Neural progenitor cell (in vitro differentiated cells): ENCODE data around the gene LYZL4. TPM values are rescaled to one million over a fixed set of nuclear protein-coding genes. Genes with fewer than 3 reads are reported as not detected.

Experiments used
- DNase-seq: peaks from one replicate; pipeline ENCODE4 v3.0.0-alpha.2; 2016; ENCODE audit warnings: low spot score
- H2AFZ ChIP-seq: fragments of 200-600 bp; sonication (generic); replicated peaks from 2 replicates; pipeline ENCODE4 v1.6.1; 2016; ENCODE audit warnings: antibody characterized with exemption
- H3F3A ChIP-seq: fragments of 200-600 bp; sonication (generic); 2 replicates; pipeline ENCODE4 v1.6.1; 2016; ENCODE audit warnings: antibody characterized with exemption, low read depth
- H3K27ac ChIP-seq: fragments of 200-600 bp; sonication (generic); 2 replicates; pipeline ENCODE4 v1.5.1; 2016; ENCODE audit warnings: mild to moderate bottlenecking
- H3K27me3 ChIP-seq: fragments of 200-600 bp; sonication (generic); 2 replicates; pipeline ENCODE4 v1.6.1; 2016; ENCODE audit warnings: mild to moderate bottlenecking, moderate library complexity
- H3K36me3 ChIP-seq: fragments of 200-600 bp; sonication (generic); 2 replicates; pipeline ENCODE4 v1.5.1; 2016
- H3K4me1 ChIP-seq: fragments of 200-600 bp; sonication (generic); 2 replicates; pipeline ENCODE4 v1.6.1; 2016; ENCODE audit warnings: mixed run types
- H3K4me2 ChIP-seq: fragments of 200-600 bp; sonication (generic); 2 replicates; pipeline ENCODE4 v1.6.1; 2016
- H3K4me3 ChIP-seq: fragments of 200-600 bp; sonication (generic); 2 replicates; pipeline ENCODE4 v1.5.1; 2016
- H3K79me2 ChIP-seq: fragments of 200-600 bp; sonication (generic); 2 replicates; pipeline ENCODE4 v1.6.1; 2016; ENCODE audit warnings: low read depth
- H3K9ac ChIP-seq: fragments of 200-600 bp; sonication (generic); 2 replicates; pipeline ENCODE4 v1.6.1; 2016
- H3K9me3 ChIP-seq: fragments of 200-600 bp; sonication (generic); 2 replicates; pipeline ENCODE4 v1.5.1; 2016; ENCODE audit warnings: low read depth
- H4K20me1 ChIP-seq: fragments of 200-600 bp; sonication (generic); 2 replicates; pipeline ENCODE4 v1.6.1; 2016; ENCODE audit warnings: low read depth
- H3K27ac Mint-ChIP-seq: 3 replicates; pipeline ENCODE4 v1.8.0; 2021; ENCODE audit warnings: mixed read lengths
- H3K27me3 Mint-ChIP-seq: 2 replicates; pipeline ENCODE4 v1.8.0; 2022; ENCODE audit warnings: low read depth, mild to moderate bottlenecking, inconsistent platforms, moderate library complexity, mixed read lengths; ENCODE audit not compliant: insufficient read depth
- H3K36me3 Mint-ChIP-seq: 3 replicates; pipeline ENCODE4 v1.8.0; 2021; ENCODE audit warnings: mixed read lengths
- H3K4me1 Mint-ChIP-seq: 3 replicates; pipeline ENCODE4 v1.8.0; 2021; ENCODE audit warnings: mixed read lengths
- H3K4me3 Mint-ChIP-seq: 3 replicates; pipeline ENCODE4 v1.8.0; 2021; ENCODE audit warnings: mild to moderate bottlenecking, moderate library complexity, mixed read lengths
- H3K9me3 Mint-ChIP-seq: 3 replicates; pipeline ENCODE4 v1.8.0; 2020; ENCODE audit warnings: mixed read lengths
- CTCF ChIP-seq: fragments of 200-600 bp; sonication (generic); IDR thresholded peaks from 2 replicates; pipeline ENCODE4 v1.5.1; 2017; ENCODE audit warnings: antibody characterized with exemption, mild to moderate bottlenecking
- EZH2 ChIP-seq: fragments of 200-600 bp; sonication (generic); IDR thresholded peaks from 2 replicates; pipeline ENCODE4 v1.6.1; 2017; ENCODE audit warnings: antibody characterized with exemption, mild to moderate bottlenecking, moderate library complexity
- EZH2phosphoT487 ChIP-seq: fragments of 200-600 bp; sonication (generic); IDR thresholded peaks from 2 replicates; pipeline ENCODE4 v1.6.1; 2017; ENCODE audit warnings: antibody characterized with exemption
- total RNA-seq: library from RNA; depleted of rRNA; stranded (reverse); fragments of >200 nt; gene quantifications from 2 replicates; pipeline ENCODE4 v1.2.3, GENCODE V29; 2015; ENCODE audit warnings: low replicate concordance

Gene LYZL4
- total RNA-seq, 1 donor from 2014 or later, result not detected

GRCh38 chr3:42377681-42378080 is 32.7 kb downstream of the LYZL4 start:
- H3K4me2 ChIP-seq, result no peak overlapping the region
- TF ChIP-seq CTCF (no peak), EZH2phosphoT487 (no peak), EZH2 (no peak)
- no peak overlapping the region for H3K27ac Mint-ChIP-seq
- peaks cover 7% of the 10 kb centered on the region for H3K27me3 Mint-ChIP-seq
- no peak overlapping the region for H2AFZ ChIP-seq
- H3K27ac ChIP-seq, result no peak overlapping the region
- no peak overlapping the region for H3K9ac ChIP-seq
- no peaks in the 10 kb centered on the region for H3K27me3 ChIP-seq
- H3K9me3 ChIP-seq, result no peaks in the 10 kb centered on the region
- no peaks in the 10 kb centered on the region for H3K79me2 ChIP-seq
- H3K4me3 Mint-ChIP-seq, result no peak overlapping the region
- H3K4me1 Mint-ChIP-seq, result peaks cover 12% of the 10 kb centered on the region
- no peaks in the 10 kb centered on the region for H4K20me1 ChIP-seq
- peaks cover 18% of the 10 kb centered on the region for H3F3A ChIP-seq
- peaks cover 22% of the 10 kb centered on the region for H3K4me1 ChIP-seq
- no peaks in the 10 kb centered on the region for H3K9me3 Mint-ChIP-seq
- H3K4me3 ChIP-seq, result no peak overlapping the region
- DNase-seq, result no peak
- no peaks in the 10 kb centered on the region for H3K36me3 ChIP-seq
- H3K36me3 Mint-ChIP-seq, result no peaks in the 10 kb centered on the region

- H3K27ac Mint-ChIP-seq, result no peak overlapping the region
- H3K27me3 Mint-ChIP-seq, result peaks cover 10% of the 10 kb centered on the region
- H3K4me3 Mint-ChIP-seq, result no peak overlapping the region
- Histone ChIP-seq H4K20me1 (no peaks in the 10 kb centered on the region), H3K4me1 (peaks cover 22% of the 10 kb centered on the region), H3K36me3 (no peaks in the 10 kb centered on the region), H3K9ac (no peak overlapping the region), H3K4me2 (no peak overlapping the region), H3K79me2 (no peaks in the 10 kb centered on the region), H3K4me3 (no peak overlapping the region), H3F3A (peaks cover 18% of the 10 kb centered on the region), H2AFZ (no peak overlapping the region), H3K9me3 (no peaks in the 10 kb centered on the region), H3K27ac (no peak overlapping the region), H3K27me3 (no peaks in the 10 kb centered on the region)
- H3K9me3 Mint-ChIP-seq, result no peaks in the 10 kb centered on the region
- no peak for DNase-seq
- no peaks in the 10 kb centered on the region for H3K36me3 Mint-ChIP-seq
- no peak for TF ChIP-seq EZH2phosphoT487
- no peak for TF ChIP-seq EZH2
- TF ChIP-seq CTCF, result no peak
- H3K4me1 Mint-ChIP-seq, result peaks cover 12% of the 10 kb centered on the region
These were observed 34.0 kb downstream of the LYZL4 start for GRCh38 chr3:42376344-42376798.

GRCh38 chr3:42375121-42375800 is 35.1 kb downstream of the LYZL4 start:
- no peak for DNase-seq
- H3K36me3 ChIP-seq, result no peaks in the 10 kb centered on the region
- H3F3A ChIP-seq, result peaks cover 18% of the 10 kb centered on the region
- H3K4me2 ChIP-seq, result no peak overlapping the region
- H2AFZ ChIP-seq, result no peak overlapping the region
- TF ChIP-seq EZH2 (no peak), CTCF (no peak), EZH2phosphoT487 (no peak)
- no peak overlapping the region for H3K27ac Mint-ChIP-seq
- H3K27me3 Mint-ChIP-seq, result peaks cover 11% of the 10 kb centered on the region
- H3K27ac ChIP-seq, result no peak overlapping the region
- no peak overlapping the region for H3K4me3 ChIP-seq
- no peaks in the 10 kb centered on the region for H3K9me3 ChIP-seq
- peaks cover 5% of the 10 kb centered on the region for H3K9me3 Mint-ChIP-seq
- no peaks in the 10 kb centered on the region for H3K36me3 Mint-ChIP-seq
- H3K4me1 ChIP-seq, result peaks cover 22% of the 10 kb centered on the region
- no peak overlapping the region for H3K9ac ChIP-seq
- no peaks in the 10 kb centered on the region for H3K27me3 ChIP-seq
- no peak overlapping the region for H3K4me3 Mint-ChIP-seq
- H3K79me2 ChIP-seq, result no peaks in the 10 kb centered on the region
- H4K20me1 ChIP-seq, result no peaks in the 10 kb centered on the region
- H3K4me1 Mint-ChIP-seq, result peaks cover 16% of the 10 kb centered on the region
